GM04504 (cell line): ENCODE results near the gene MGP.

Experiments
- DNase-seq: peaks from one replicate; pipeline ENCODE4 v3.0.0-alpha.2; 2012; ENCODE audit warnings: low read depth

Gene MGP

DNA sequence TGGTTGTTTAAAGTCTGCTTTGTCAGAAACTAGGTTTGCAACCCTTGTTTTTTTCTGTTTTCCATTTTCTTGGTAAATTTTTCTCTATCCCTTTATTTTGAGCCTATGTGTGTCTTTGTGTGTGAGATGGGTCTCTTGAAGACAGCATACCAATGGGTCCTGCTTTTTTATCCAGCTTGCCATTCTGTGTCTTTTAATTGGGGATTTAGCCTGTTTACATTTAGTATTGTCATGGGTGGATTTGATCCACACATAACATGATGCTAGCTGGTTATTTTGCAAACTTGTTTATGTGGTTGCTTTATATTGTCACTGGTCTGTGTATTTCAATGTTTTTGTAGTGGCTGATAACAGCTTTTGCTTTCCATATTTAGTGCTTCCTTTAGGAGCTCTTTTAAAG lies 25.2 kb downstream of the MGP start:
- no peak for DNase-seq

DNA sequence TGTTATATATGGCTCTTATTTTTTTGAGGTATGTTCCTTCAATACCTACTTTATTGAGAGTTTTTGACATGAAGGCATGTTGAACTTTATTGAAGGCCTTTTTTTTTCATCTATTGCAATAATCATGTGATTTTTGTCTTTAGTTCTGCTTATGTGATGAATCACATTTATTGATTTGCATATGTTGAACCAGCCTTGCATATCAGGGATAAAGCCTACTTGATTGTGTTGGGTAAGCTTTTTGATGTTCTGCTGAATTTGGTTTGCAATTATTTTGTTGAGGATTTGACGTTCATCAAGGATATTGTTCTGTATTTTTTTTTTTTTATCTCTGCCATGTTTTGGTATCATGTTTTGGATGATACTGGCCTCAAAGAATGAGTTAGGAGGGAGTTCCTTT lies 27.1 kb downstream of the MGP start:
- no peak for DNase-seq

DNA sequence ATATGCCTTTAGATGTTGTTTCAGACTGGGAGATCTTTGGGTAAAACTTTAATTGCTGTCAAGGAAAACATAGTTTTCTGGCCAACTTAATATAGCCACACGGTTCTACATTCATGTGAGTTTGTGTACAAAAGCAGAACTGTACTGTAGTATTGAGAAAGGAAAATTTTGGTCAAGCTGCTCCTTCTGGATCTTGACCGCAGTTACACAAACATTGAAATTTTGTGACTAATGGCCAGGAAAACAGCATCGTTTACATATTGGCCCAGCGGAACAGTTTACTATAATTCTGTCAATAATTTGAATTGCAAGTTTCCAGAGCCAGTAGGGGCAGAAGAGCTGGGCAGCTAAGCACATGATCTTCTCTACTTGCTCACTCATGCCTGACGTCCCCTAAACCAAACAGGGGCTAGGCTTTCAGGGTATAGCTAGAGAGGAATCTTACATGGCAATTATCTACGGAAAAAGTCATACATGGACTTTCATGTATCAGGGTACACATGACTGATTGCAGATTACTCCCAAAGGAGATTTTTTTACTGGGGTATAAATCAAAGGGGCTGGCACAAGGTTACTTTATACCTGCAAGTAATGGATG lies 31.0 kb downstream of the MGP start:
- DNase-seq: no peak

DNA sequence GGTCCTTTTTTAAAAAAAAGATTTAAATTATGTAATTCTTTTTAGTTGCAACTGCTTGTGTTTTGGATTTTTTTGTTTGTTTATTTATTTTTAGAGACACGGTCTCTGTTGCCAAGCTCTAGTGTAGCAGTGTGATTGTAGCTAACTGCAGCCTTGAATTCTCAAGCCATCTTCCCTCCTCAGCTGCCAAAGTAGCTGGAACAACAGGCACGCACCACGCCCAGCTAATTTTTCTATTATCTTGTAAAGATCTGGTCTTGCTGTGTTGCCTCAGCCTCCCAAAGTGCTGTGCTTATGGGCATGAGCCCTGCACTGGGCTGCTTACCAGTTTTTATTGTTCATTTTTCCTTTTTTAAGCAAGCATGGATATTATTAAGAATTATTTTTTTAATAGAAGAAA lies 31.7 kb downstream of the MGP start:
- DNase-seq: no peak

DNA sequence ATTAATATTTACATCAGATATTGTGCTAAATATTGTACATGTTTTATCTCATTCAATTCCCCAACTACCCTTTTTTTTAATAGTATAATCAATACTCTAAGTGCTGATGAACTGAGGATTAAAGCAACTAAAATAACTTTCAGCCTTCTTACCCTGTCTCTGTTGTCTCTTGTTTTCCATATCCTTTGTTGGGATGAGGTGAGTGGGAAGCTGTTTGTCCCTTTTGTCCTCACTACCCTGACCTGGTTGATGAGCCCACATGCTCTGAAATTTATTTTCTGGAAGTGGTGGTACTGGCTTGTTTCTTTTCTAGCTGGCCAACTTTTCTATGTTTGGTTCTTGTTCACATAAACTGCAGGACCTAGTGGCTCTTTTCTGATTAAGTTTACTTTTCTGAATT lies 32.8 kb downstream of the MGP start:
- no peak for DNase-seq

DNA sequence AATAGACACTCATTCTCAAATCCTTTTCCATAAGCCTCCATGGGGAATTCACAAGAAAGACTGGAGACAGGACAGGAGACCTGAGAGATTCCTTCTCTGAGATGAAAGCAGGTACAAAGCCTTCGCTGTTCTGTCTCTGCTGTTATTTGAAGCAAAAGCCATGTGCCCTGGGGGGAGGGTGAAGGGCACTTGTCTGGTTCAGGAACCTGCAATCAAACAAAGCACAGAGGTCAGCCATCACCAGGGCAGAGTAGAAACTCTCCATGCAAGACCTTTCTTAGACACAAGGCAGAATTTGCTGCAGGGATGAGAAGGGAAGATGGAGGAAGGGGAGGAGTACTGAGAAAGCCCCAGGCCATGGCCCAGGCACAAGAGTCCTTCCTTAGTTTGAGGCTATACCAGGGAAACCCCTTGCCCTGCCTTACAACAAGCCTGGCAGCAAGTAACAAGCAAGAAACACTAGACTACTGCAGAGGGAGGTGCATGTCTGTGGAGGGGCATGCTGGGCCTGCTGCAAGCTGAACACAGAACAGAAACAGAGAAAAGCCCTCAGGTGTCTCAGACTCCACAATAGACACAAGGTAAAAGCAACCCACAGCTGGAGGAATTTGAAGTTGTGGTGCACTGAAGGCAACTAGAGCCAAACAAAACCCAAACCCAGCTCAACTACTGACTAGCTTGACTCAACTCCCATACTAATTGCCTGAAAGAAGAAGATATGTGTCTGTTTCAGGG lies 34.6 kb downstream of the MGP start:
- DNase-seq: no peak

DNA sequence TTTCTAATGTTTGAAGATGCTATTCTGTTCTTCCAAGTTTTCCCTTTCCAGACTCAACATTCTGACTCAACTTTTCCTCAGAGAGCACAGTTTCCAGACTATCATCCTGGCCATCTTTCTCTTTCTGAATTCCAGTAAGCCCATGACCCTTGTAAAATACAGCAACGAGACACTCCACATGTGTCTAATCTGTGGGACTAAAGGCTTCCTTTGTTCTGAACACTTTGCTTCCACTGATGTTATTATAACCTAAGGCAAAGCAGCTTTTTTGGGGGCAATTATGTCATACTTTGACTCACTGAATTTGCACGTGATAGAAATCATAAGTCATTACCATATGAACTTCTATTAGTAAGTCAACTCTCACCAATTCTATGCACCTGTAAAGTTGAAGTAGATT lies 36.0 kb downstream of the MGP start:
- DNase-seq: no peak

DNA sequence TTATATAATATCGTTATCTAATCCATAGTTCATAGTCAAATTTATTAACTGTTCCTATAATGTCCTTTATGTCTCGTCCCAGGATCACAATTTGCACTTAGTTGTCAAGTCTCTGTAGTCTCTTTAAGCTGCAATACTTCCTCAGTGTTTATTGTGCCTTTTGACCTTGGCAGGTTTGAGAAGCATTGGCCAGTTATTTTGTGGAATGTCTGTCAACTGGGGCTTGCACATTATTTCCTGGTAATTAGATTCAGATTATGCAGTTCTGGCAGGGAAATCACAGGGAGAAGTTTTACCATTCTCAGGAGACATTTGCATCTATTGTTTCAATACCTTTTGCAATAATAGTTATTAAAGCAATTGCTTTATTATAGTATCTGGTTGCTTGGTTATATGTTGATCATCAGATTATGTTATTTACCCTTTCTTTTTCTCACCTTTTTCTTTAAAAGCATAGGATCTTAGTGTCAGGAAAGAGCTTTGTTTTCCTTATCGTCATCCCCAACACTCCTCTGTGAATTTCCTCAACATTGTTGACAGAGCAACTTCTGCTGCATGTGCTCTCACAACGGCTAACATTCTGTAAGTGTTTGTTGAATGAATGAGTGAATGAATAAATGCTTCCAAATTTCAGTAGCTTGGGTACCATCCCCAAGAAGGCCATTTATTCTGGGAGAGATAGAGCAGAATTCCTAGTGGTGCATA lies 38.6 kb downstream of the MGP start:
- no peak for DNase-seq

DNA sequence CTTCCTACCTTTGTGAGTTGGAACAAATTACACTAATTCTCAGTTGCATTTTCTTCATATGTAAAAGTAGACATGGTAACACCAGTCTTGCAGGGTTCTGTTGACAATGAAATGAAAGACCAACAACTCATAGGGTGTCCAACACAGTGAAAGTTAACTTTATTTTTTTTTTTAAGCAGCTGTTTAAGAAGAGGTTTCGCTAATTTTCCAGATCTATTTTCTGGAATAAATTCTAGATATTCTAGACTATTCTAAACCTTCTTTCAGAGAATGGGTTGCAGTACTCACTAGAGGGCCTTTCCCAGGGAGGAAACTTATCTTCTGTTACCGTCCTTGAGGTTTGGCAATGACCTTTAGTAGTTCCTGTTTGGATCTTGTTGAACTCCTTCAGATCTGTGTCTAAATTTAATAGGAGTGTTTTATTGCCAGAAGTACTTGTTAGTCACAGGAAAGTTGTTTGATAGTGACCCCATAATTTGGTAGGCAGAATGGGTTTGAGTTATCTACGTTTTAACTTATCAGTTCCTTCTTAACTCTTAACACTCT lies 39.5 kb downstream of the MGP start:
- DNase-seq: no peak

DNA sequence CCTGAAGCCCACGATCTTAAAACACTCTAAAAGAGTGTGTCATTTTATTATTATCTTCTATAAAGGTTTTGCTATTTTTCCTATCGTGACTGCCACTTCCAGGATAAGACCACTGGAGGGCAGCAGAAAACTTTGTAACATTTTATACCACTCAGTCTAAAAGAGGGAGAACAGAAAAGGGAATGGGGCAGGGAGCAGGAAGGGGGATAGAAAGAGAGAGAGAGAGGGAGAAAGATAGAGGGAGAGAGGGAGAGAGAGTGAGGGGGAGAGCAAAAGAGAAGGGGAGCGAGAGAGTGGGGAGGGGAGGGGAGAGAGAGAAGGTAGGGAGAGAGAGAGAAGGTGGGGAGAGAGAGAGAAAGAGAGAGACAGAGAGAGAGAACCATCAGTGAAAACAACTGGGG lies 40.3 kb downstream of the MGP start:
- no peak for DNase-seq

DNA sequence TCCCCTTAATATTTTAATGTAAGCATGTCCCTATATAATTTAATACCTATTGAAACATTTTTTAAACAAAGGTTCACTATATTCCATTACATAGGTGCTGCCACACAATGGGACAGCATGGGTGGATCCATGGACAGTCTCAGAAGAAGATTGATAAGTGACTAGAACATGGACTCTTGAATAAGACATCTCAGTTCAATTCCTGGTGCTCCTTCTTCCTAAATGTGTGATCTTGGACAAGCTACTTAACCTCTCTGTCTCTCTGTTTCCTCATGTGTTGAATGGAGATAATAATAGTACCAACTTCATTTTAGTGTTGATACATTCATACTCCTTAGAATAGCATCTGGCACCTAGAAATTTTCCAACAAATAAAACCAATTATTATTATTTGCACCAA lies 41.3 kb downstream of the MGP start:
- DNase-seq: no peak

DNA sequence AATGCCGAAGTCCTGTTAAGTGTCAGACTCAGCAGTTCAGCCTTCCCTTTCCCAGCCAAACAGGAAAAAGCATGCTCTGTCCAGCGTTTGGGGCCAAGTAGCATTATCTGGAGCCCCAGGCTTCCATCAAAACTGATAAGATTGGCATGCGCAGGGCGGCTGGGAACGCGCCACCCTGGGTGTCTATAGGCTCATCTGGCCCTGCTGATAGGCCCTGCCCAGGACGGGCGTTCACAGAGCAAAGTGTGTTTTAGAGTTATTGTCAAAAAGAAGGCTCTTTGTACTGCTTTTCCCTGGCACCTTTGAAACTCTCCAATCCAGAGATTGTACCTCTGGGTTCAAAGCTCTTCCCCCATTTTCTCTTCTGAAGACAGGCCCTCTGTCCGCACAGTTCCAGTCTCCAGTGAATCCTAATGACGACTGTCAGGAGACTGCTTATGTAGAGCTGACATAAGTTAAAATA lies 42.2 kb downstream of the MGP start, which contains the start of gene ART4:
Gene ART4 (minus strand): TSS at position 102 of the 463 bp plus-strand sequence. CDS start 413 bp downstream, outside the sequence.
- DNase-seq: no peak

DNA sequence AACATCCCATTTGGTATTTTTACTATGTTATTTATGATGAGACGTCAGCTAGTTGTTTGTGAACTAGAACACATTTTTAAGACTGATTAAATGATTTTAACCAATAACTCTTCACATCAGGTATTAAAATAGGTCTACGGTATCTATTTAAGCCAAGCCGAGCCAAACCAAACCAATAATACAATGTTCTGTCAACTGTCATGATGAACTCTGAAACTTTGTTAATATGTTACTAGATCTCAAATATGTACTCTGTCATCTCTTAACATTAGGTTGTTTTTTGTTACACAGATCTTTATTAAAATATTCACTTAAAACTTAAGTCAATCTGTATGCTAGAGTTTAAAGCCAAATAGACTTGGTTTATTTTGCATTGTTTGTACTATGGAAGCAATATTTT lies 43.3 kb downstream of the MGP start:
- no peak for DNase-seq

DNA sequence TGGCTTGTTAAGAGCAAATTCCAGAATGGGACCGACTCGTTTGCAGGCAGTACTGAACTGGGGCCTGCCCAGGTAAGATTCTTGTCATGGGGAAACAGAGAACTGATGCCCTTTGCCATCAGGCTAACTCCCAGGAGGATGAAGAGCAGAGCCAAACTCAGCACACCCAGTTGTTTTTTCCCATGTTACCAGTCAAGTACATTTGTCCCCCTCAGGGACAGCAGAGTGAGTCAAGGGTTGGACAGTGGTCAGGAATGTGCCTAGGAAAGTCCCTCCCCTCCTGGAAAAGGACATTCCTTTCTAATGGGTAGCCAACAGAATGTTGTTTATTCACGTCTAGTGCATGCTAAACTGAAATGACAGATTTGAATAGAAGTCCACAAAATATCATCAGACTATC lies 43.9 kb downstream of the MGP start:
- DNase-seq: no peak

DNA sequence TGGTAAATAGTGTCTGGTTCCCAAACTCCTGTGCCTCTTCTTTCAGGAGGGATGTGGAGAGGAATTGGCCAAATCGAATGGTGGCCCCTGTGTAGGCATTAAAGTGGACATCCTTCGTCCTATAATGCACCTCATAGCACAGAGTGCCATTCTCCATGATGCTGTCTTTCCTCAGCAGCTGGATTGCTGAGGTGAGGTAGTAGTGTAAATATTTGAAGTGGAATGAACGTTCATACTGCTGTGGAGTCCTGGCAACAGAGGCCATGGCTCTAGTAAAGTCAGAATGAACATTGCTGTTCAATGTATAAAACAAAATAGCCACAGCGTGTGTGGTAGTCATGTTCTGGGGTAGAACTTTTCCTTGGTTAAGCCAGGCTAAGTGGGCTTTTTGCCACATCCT lies 45.0 kb downstream of the MGP start:
- DNase-seq: no peak

DNA sequence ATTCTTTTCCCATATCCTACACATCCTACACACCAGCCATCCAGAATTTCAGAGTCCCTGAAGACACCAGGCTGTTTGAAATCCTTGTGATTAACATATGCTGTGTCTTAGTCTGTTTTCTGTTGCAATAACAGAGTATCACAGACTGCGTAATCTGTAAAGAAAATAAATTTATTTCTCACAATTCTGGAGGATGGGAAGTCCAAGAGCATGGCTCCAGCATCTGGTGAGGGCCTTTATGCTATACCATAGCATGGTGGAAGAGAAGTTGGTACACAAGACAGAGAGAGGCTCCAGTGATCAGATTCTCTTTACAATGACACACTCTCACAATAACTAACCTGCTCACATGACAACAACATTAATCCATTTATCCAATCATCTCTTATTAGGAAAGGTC lies 46.4 kb downstream of the MGP start:
- no peak for DNase-seq

DNA sequence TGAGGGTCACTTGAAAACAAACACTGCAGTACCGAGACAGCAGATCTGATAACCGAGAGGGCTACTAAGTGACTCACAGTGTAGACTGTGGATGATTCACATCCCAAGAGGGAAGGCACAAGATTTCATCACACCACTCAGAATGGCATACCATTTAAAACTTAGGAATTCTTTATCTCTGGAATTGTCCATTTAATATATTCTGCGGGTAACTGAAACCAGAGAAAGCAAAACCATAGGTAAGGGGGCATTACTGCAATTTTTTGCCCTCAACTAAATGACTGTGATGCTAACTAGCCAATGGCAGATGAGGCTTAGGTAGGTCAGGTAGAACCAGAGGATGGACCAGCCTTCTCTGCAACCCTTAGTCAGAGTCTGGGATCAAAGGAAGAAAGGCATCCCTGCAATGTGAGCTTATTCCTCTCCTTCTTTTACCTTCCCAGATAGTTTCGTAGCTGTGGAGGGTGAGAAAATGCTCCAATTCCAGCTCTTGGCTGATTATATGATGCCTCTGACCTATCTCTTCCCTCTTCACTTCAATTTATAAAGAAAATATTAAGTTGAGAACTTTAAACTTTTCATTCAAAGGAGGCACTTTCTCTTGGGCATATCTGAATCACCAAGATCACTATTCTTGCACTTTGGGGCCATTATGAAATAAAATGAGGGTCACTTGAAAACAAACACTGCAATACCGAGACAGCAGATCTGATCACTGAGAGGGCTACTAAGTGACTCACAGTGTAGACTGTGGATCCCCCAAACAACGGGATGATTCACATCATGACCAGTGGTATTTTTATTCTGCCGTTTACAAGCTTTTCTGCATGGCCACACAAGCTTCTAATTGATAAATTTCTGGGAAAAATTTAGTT lies 49.1 kb downstream of the MGP start:
- DNase-seq: no peak

DNA sequence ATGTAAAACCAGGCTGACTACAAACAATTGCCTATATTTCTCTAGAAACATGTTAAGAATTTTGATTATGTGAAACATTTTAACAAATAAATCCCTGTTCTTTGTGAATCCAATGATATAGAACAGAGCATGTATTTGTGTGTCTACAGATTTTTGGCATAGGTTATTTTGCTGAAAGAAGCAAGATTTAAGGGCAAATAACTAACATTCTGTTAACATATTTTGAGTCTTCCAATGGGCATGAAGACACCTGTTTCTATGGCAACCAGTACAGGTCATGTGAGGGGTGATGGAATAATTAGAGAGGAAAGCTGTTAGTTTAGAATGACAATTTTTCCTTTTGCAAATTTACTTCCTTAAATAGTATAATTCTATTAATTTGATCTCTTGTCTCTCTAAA lies 51.1 kb downstream of the MGP start:
- DNase-seq: no peak

DNA sequence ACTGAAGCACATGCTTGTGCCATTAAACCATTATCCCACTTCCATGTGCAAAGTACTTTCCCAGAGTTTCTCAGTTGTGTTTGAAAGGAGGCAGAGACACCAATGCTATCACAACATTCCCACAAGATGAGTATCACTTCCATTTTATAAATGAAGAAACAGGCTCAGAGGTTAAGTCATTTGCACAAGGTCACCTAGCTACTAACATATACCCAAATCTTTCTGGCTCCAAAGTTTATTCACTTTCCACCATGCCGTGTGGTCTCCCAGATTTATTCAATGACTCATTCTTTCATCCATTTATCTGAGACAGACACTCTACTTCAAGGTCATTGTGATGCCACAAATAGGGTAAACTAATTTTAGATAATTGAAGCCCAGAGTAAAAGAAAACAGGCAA lies 51.7 kb downstream of the MGP start:
- DNase-seq: no peak

DNA sequence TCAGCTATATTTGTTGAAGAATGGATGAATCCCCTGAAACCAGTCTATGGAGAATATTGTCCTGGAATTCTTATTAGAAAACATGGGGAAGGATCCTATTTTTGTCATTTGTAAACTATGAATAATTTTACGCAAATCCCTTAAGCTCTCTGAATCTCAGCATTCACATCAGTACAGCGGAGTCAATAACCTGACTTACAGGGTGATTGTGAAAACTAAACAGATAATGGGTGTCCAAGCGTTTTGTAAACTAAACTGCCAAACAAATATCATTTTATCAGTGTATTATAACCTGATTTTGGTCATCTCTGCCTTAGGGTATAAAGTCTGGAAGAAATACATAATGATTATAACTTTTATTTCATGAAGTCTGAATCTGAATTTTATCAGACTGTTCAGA lies 52.3 kb downstream of the MGP start:
- DNase-seq: no peak
